Activated CD4-positive, alpha-beta T cell treated with anti-CD3 and anti-CD28 coated beads, Interleukin-2, Interleukin-6, amounts not matched to agents 100 ng/mL and 50 ng/mL, durations not matched to agents 16 hours and 8 hours (primary cell): ENCODE results near the gene UBR4.
A peak's percentile ranks its signal among the peaks of the same experiment; 100 is the strongest.
"Not testable (repeated sequence)": the region's sequence is repeated elsewhere in the genome, so short reads cannot be mapped to it uniquely, and the experiment has no call there.

Source experiments
- DNase-seq: peaks from one replicate; pipeline ENCODE4 v3.0.0-alpha.2; 2020

UBR4 gene

GRCh38 chr1:19219451-19219850 is 9.4 kb upstream of the UBR4 start:
- no peak for DNase-seq

DNA sequence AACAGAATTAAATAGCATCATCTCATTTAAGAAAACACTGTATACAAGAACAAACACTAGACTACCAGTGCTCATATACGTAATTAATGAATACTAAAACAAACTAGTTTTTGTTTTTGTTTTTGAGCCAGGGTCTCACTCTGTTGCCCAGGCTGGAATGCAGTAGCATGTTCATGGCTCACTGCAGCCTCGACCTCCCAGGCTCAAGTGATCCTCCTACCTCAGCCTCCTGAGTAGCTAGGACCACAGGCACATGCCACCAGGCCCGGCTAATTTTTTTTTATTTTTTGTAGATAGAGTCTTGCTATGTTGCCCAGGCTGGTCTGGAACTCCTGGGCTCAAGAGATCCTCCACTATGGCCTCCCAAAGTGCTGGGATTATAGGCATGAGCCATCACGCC is 6.5 kb upstream of the UBR4 start:
- not testable (repeated sequence) for DNase-seq

DNA sequence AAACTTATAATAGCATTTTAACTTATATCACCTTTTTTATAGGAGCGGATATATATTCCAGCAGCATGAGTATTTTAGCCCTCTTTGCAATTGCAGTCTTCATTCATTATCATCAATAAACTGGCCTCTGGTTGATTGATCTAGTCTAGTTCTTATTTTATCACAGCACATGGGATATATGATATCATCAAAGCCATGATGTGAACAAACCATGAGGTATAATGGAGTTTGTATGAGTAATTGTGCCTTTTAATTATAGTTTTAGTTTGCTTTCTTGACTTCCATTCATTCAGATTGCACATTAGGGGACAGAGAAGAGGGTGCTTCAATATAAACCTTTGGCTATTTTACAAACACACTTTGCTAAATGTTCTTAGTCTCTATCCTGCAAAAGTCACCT is 3.5 kb upstream of the UBR4 start:
- no peak for DNase-seq

DNA sequence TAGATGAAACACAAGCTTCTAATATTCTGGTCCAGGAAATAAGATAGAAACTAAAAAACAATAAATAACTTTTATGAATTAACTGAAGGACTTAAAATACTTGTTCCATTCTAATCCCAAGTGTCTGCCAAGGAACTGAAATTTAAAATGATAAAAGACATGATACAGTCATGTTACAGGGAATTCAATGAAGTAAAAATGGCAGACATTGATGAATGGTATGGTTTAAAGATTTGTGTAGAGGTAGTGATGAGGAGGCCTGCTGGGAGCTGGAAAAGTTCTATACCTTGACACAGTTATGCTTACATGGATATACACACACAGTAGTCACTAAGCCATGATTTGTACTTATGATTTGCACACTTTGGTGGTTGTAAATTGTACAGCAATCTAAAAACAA is 2.1 kb upstream of the UBR4 start:
- no peak for DNase-seq

- DNase-seq = no peak
Measured at GRCh38 chr1:19210772-19211549, 895 bp upstream of the UBR4 start.

DNA sequence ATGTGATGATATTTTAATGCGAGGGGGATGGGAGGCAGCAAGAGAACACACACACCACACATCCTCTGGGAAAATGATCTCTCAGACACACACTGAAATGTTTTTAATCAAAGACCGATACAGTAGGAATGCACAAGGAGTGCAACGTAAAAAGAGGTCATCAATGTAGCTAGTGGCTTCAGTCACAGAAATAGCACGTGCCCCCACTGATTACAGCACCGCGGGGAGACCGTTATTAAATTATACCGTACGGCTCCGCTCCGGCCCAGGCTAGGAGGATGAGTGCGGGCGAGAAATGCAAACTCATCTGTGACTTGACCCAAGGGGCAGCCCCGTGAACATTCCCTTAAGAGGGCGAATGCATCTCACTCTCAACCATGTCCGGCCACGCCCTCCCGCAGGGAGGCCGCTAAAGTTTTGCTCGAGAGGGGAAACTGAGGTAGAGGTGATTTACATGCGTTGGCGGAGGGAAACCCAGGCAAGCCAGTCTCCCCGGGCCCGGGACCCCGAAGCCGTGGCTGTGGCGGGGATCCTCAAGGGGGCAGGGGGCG is 552 bp downstream of the UBR4 start:
- peak; percentile 79 for DNase-seq

DNA sequence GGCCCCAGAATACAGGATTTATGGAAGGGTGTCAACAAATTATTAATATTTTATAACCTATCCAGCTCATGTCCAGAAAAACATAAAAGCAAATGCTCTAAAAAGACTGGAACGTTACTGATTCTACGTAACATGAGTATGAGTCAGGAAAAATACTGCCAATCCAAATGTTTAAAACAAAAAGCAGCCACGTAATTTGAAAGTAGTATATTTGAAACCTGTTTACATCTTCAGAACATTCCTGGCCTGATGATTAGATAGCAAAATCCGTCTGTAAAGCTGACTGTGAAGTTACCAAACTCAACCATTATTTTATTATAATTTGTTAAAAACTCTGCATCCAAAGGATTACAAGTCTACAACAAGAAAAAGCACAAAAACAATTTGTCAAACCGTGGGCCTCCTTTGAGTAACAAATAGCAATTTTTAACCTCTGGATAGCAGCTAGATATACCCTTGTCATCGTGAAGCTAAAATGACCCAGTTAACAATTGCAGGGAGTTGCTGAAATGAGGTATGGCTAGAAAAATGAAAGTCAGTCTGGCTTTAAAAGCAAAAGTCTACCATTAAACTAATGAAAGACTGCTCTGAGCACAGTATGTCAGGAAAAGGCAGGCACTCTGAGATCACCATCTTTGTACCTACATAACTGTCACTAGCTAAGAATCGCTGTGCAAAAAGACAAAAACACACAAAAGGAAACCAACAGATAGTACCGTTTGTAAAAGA is 1.2 kb downstream of the UBR4 start:
- no peak for DNase-seq

DNA sequence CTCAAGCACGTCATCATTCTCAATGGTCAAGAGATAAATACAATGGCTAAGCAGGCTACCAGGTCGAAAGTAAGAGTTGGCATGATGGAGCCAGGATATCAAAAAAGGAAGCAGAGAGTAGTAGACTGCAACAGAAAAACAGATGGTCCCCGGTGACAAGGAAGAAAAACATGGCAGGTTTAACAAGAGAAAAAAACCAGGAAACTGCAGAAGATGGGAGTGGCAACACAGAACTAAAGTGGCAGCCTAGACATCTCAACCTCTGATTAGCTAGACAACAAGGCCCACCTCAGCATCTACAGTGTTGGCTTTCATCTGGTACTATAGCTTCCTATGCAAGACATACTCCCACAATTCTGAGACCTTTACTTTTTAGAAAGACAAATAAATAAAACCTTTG is 3.1 kb downstream of the UBR4 start:
- no peak for DNase-seq

- no peak for DNase-seq
Measured at GRCh38 chr1:19205845-19206244, 4.2 kb downstream of the UBR4 start.

DNA sequence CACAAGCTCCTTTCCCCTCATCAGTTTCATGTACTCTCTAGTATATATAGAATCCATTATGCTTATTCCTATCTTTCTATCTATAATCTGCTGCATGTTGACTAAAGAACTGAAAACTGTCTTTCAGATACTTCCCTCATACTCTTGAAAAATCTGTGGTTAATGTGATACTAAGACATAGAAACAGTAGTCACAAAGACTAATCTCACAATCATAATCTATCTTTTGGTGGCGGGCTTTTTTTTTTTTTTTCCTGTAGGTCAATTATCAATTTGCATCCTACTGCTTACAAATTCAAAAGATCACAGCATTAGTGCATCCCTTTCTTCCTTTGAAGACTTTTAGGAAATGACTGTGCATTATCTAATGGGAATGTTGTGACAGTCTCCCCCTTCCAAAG is 4.7 kb downstream of the UBR4 start:
- DNase-seq = peak; percentile 28

GRCh38 chr1:19204446-19205266 is 5.4 kb downstream of the UBR4 start:
- no peak for DNase-seq

GRCh38 chr1:19203440-19203839 is 6.6 kb downstream of the UBR4 start:
- no peak for DNase-seq

GRCh38 chr1:19202396-19202795 is 7.7 kb downstream of the UBR4 start:
- no peak for DNase-seq

DNA sequence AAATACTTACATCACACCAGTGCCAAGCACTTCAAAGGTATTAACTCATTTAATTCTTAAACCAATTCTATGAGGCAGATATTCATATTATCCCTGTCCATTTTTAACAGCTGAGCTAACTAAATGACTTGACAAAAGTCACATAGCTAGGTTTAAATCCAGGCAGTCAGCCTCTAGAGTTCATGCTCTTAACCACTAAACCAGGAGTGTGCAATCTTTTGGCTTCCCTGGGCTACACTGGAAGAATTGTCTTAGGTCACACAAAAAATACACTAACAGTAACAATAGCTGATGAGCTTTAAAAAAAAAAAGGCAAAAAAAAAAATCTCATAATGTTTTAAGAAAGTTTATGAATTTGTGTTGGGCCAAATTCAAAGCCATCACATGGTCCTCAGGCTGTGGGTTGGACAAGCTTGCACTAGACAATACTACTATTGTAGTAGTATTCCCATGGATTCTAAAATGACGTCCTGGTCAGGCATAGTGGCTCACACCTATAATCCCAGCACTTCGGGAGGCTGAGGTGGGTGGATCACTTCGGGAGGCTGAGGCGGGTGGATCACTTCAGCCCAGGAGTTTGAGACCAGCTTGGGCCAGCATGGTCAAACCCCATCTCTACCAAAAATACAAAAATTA is 10.0 kb downstream of the UBR4 start:
- DNase-seq = no peak

- no peak for DNase-seq
Measured at GRCh38 chr1:19199329-19199968, 10.6 kb downstream of the UBR4 start.

DNA sequence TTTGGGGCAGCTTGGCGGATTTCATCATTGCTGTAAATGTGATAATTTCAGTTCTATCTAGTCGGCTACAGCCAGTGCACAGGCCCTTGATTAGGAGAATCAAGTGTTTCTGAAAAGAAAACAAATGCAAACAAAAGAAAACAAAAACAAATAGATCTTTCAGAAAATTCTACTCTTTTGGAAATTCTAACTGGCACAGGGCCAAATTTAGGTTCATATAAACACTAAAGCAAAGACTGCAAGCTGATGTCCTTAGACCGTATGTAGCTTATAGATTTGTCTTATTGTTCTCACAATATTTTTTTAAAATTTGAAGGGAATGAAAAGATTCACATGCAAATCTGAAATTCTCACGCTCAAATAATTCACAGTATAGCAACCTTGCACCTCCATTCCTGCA is 11.2 kb downstream of the UBR4 start:
- no peak for DNase-seq

DNA sequence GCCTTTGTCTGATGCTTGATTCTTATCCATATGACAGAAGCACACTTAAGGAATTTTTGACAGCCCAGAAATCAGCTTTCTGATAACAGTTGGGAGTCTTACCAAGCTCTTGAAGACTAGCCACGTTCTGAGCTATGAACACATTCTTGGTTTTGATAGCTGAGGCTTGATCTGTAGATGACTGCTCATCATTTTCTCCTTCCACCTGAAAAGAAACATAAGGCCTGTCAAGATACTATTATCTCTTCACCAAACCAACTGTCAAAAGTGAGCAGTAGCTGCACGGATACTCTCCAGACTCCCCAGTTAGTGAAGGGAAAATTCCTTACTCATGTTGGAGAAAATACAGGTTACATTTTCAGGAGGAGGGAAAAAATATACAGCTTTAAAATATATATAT is 12.2 kb downstream of the UBR4 start:
- no peak for DNase-seq

- DNase-seq = no peak
Measured at GRCh38 chr1:19196331-19196730, 13.7 kb downstream of the UBR4 start.

DNA sequence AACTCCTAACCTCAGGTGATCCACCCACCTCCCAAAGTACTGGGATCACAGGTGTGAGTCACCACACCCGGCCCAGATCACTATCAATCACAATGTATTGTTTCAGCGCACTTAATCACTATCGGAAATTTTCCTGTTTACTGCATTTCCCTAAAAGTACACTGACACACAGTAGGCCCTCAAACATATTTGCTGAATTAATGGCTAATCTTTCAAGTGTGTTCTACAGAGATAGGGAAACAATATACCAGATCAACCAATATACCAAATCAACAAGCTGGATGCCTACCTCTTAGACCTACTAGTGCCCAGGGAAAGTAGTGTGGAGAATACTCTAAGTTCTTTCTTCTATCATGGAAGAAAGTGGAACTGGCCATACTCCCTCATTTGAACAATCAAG is 17.1 kb downstream of the UBR4 start:
- no peak for DNase-seq

DNA sequence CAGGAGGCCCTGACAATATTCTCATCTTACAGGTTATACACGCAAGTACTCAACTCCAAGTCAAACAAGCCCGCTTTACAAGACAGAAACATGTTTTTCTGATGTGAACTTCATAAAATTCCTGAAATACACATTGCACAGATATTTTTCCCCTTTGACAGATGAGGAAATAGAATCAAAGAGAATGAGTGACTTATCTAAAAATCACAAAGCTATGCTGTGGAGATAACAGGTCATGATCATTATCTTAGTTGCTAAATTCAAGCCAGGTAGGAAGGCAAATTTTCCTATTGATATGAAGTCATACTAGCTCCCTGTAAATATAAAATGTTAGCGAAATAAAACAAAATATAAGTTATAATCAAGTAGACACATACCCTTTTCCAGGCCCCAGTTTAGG is 18.3 kb downstream of the UBR4 start:
- DNase-seq = no peak

- no peak for DNase-seq
Measured at GRCh38 chr1:19190468-19190867, 19.6 kb downstream of the UBR4 start.

GRCh38 chr1:19189270-19189669 is 20.8 kb downstream of the UBR4 start:
- no peak for DNase-seq
